Measurements from ENCODE around the gene CRCP.
A peak's percentile ranks its signal among the peaks of the same experiment; 100 is the strongest.
"Not testable (repeated sequence)": the region's sequence is repeated elsewhere in the genome, so short reads cannot be mapped to it uniquely, and the experiment has no call there.

The CRCP gene

GRCh38 chr7:66108410-66108809 lies 6.2 kb upstream of the CRCP start:
- DNase-seq: not testable (repeated sequence)

GRCh38 chr7:66110856-66111255 lies 3.8 kb upstream of the CRCP start:
- no peak for DNase-seq

GRCh38 chr7:66116680-66117420 lies 2.2 kb downstream of the CRCP start:
- not testable (repeated sequence) for DNase-seq

- no peak for DNase-seq
These were observed 4.0 kb downstream of the CRCP start for GRCh38 chr7:66118603-66119002.

GRCh38 chr7:66119245-66119850 lies 4.7 kb downstream of the CRCP start:
- no peak for DNase-seq

- DNase-seq: no peak
These were observed 8.5 kb downstream of the CRCP start for GRCh38 chr7:66123175-66123528.

- not testable (repeated sequence) for DNase-seq
These were observed 9.9 kb downstream of the CRCP start for GRCh38 chr7:66124569-66124861.

- DNase-seq: no peak
These were observed 10.5 kb downstream of the CRCP start for GRCh38 chr7:66125052-66125694.

- DNase-seq: not testable (repeated sequence)
These were observed 11.2 kb downstream of the CRCP start for GRCh38 chr7:66125781-66126352.

GRCh38 chr7:66127172-66127571 lies 12.5 kb downstream of the CRCP start:
- DNase-seq: not testable (repeated sequence)

GRCh38 chr7:66138994-66139752 lies 24.5 kb downstream of the CRCP start:
- no peak for DNase-seq

- DNase-seq: peak; percentile 47 to 50
These were observed 26.3 kb downstream of the CRCP start for GRCh38 chr7:66140924-66141323.

GRCh38 chr7:66142334-66142733 lies 27.7 kb downstream of the CRCP start:
- DNase-seq: no peak

- DNase-seq: no peak
These were observed 28.3 kb downstream of the CRCP start for GRCh38 chr7:66142996-66143395.

- DNase-seq: no peak
These were observed 29.3 kb downstream of the CRCP start for GRCh38 chr7:66143876-66144332.

GRCh38 chr7:66145400-66146104 lies 30.9 kb downstream of the CRCP start:
- DNase-seq: no peak

GRCh38 chr7:66146701-66147100 lies 32.1 kb downstream of the CRCP start:
- DNase-seq: no peak

- not testable (repeated sequence) for DNase-seq
These were observed 33.0 kb downstream of the CRCP start for GRCh38 chr7:66147657-66148056.

GRCh38 chr7:66150471-66150870 lies 35.8 kb downstream of the CRCP start:
- DNase-seq: no peak

GRCh38 chr7:66152371-66153191 lies 37.9 kb downstream of the CRCP start:
- no peak for DNase-seq

GRCh38 chr7:66153691-66154090 lies 39.0 kb downstream of the CRCP start:
- no peak for DNase-seq

- DNase-seq: not testable (repeated sequence)
These were observed 41.4 kb downstream of the CRCP start for GRCh38 chr7:66156035-66156434.
